ENCODE data around the gene CFAP43.

- TF ChIP-seq MAX (CRISPR knock-in tag; IDR thresholded peaks at IDR 0.05): no peak
- no peak for TF ChIP-seq CTCF (IDR thresholded peaks at IDR 0.05)
- TF ChIP-seq USF2 (CRISPR knock-in tag; IDR thresholded peaks at IDR 0.05): no peak
- TF ChIP-seq NFATC4 (CRISPR knock-in tag; IDR thresholded peaks at IDR 0.05): no peak
- no peak for TF ChIP-seq FOXK1 (CRISPR knock-in tag; IDR thresholded peaks at IDR 0.05)
- TF ChIP-seq ATF3 (CRISPR knock-in tag; conservative IDR thresholded peaks at IDR 0.05): no peak
- no peak for TF ChIP-seq SMAD3 (CRISPR knock-in tag; IDR thresholded peaks at IDR 0.05; ENCODE audit: borderline replicate concordance)
- TF ChIP-seq E2F4 (CRISPR knock-in tag; IDR thresholded peaks at IDR 0.05; ENCODE audit: borderline replicate concordance, low read depth): no peak
- no peak for TF ChIP-seq ZSCAN18 (CRISPR knock-in tag; IDR thresholded peaks at IDR 0.05)
- TF ChIP-seq CREB1 (CRISPR knock-in tag; IDR thresholded peaks at IDR 0.05): no peak
These were observed 114.3 kb downstream of the CFAP43 start for GRCh38 chr10:104117839-104118323.

Measured in WTC11 (cell line).